Esophagus muscularis mucosa (tissue), 4 donors: ENCODE measurements around the gene MRTFB. TPM values are rescaled to one million over a fixed set of nuclear protein-coding genes. Genes with fewer than 3 reads are reported as not detected.

Experiments used
- DNase-seq: peaks from one replicate; pipeline ENCODE4 v3.0.0-alpha.2; 2017; ENCODE audit errors: extremely low spot score
- H3K27ac ChIP-seq, 4 donors: fragments of 200-600 bp; sonication (generic); replicated peaks in 1 of 4; 1 replicate in 3 of 4; 2 replicates in 1 of 4; pipeline ENCODE4 v1.5.1; 2016 to 2019; ENCODE audit warnings: mild to moderate bottlenecking in 1 of 4
- H3K27me3 ChIP-seq, 4 donors: fragments of 200-600 bp; sonication (generic); one replicate each; pipeline versions ENCODE4 v1.5.1 to v1.6.0; 2016 to 2019
- H3K36me3 ChIP-seq, 4 donors: fragments of 200-600 bp; sonication (generic); one replicate each; pipeline ENCODE4 v1.5.1; 2016 to 2019
- H3K4me1 ChIP-seq, 4 donors: fragments of 200-600 bp; sonication (generic); one replicate each; pipeline ENCODE4 v1.5.1; 2016 to 2019
- H3K4me3 ChIP-seq, 4 donors: fragments of 200-600 bp; sonication (generic); 1 replicate in 2 of 4; 2 replicates in 2 of 4; pipeline ENCODE4 v1.5.1; 2016 to 2019; ENCODE audit warnings: mild to moderate bottlenecking in 4 of 4, moderate library complexity in 1 of 4
- H3K9me3 ChIP-seq, 4 donors: fragments of 200-600 bp; sonication (generic); 1 replicate in 3 of 4; 2 replicates in 1 of 4; pipeline ENCODE4 v1.5.1; 2016 to 2019
- CTCF ChIP-seq, 3 experiments: fragments of 200-600 bp in 2 of 3; fragments of 450-650 bp in 1 of 3; sonication (generic) in 2 of 3; IDR thresholded peaks; one replicate each; pipeline ENCODE4 v1.5.1; 2017 to 2019; ENCODE audit warnings: antibody characterized with exemption in 3 of 3, mild to moderate bottlenecking in 2 of 3, moderate library complexity in 1 of 3
- EP300 ChIP-seq: sonication (generic); formaldehyde crosslinking; IDR thresholded peaks from one replicate; pipeline ENCODE4 v1.6.1; 2017; ENCODE audit warnings: antibody characterized with exemption
- POLR2A ChIP-seq: fragments of 450-650 bp; IDR thresholded peaks from one replicate; pipeline ENCODE4 v1.6.1; 2017; ENCODE audit warnings: antibody characterized with exemption, moderate library complexity, mild to moderate bottlenecking, low read depth
- POLR2AphosphoS5 ChIP-seq, 2 donors: sonication (generic); formaldehyde crosslinking; IDR thresholded peaks; one replicate each; pipeline ENCODE4 v1.6.1; 2017; ENCODE audit warnings: antibody characterized with exemption in 2 of 2
- WGBS: methylation state at CpG from one replicate; pipeline ENCODE4 v1.1.5; 2018; 5-methylcytosine and 5-hydroxymethylcytosine counted together
- intact Hi-C: fragments of 100-400 bp; cut with DNase I; formaldehyde crosslinking; loops from one replicate; pipeline ENCODE4 v1.15.1; 2023
- total RNA-seq, 4 donors: library from RNA; depleted of rRNA; stranded (reverse); fragments of >200 nt; gene quantifications; one replicate each; pipeline versions ENCODE4 v1.1.0 to v1.2.1, GENCODE V29; 2016

The MRTFB gene
- total RNA-seq, 4 donors from 2014 or later, result 36.3 to 63.6 (median 48.2) TPM

- DNase-seq, result peak; percentile 24
- Histone ChIP-seq H3K4me1 (no peaks in the 10 kb centered on the region), H3K9me3 (no peaks in the 10 kb centered on the region), H3K27me3 (no peaks in the 10 kb centered on the region), H3K36me3 (peaks cover 58 to 95% (median 87%) of the 10 kb centered on the region in 4 donors), H3K4me3 (no peak overlapping the region), H3K27ac (no peak overlapping the region)
- WGBS, result 77% methylated on average over 5 of the region's 5 CpGs
- TF ChIP-seq CTCF (IDR thresholded peaks at IDR 0.05), result no peak
- intact Hi-C loops, result no loop called here
Measured at GRCh38 chr16:14263011-14263410, 191.9 kb downstream of the MRTFB start.

GRCh38 chr16:14263769-14264168 is 192.7 kb downstream of the MRTFB start:
- peak; percentile 60 for DNase-seq
- H3K9me3 ChIP-seq, result no peaks in the 10 kb centered on the region
- H3K36me3 ChIP-seq, result peaks cover 51 to 87% (median 80%) of the 10 kb centered on the region in 4 donors
- H3K4me1 ChIP-seq, result no peaks in the 10 kb centered on the region
- intact Hi-C loops, result no loop called here
- no peaks in the 10 kb centered on the region for H3K27me3 ChIP-seq
- WGBS, result 94% methylated on average over 8 of the region's 8 CpGs
- H3K27ac ChIP-seq, result no peak overlapping the region
- H3K4me3 ChIP-seq, result no peak overlapping the region
- no peak for TF ChIP-seq POLR2AphosphoS5 (IDR thresholded peaks at IDR 0.05)
- no peak for TF ChIP-seq POLR2A
- no peak for TF ChIP-seq EP300
- TF ChIP-seq CTCF (IDR thresholded peaks at IDR 0.05), result no peak

- peaks cover 0 to 2% (median under 1%) of the 10 kb centered on the region in 4 donors for H3K9me3 ChIP-seq
- H3K4me3 ChIP-seq, result no peak overlapping the region
- no peaks in the 10 kb centered on the region for H3K4me1 ChIP-seq
- DNase-seq, result no peak
- no peaks in the 10 kb centered on the region for H3K27me3 ChIP-seq
- H3K27ac ChIP-seq, result no peak overlapping the region
- H3K36me3 ChIP-seq, result peaks cover 44 to 84% (median 73%) of the 10 kb centered on the region in 4 donors
- TF ChIP-seq EP300 (no peak), POLR2A (no peak), POLR2AphosphoS5 (IDR thresholded peaks at IDR 0.05) (no peak), CTCF (IDR thresholded peaks at IDR 0.05) (no peak)
- intact Hi-C loops, result no loop called here
- 91% methylated on average over 3 of the region's 3 CpGs for WGBS
Measured at GRCh38 chr16:14264327-14264943, 193.3 kb downstream of the MRTFB start.

- Histone ChIP-seq H3K9me3 (peaks cover 0 to 7% (median 2%) of the 10 kb centered on the region in 4 donors), H3K36me3 (peaks cover 14 to 50% (median 40%) of the 10 kb centered on the region in 4 donors), H3K4me1 (no peaks in the 10 kb centered on the region), H3K27ac (no peak overlapping the region), H3K27me3 (no peaks in the 10 kb centered on the region), H3K4me3 (no peak overlapping the region)
- WGBS, result 96% methylated on average over 7 of the region's 7 CpGs
- intact Hi-C loops, result no loop called here
- TF ChIP-seq CTCF (IDR thresholded peaks at IDR 0.05), result no peak
- TF ChIP-seq EP300, result no peak
- TF ChIP-seq POLR2AphosphoS5 (IDR thresholded peaks at IDR 0.05), result no peak
- TF ChIP-seq POLR2A, result no peak
- DNase-seq, result peak; percentile 42
Measured at GRCh38 chr16:14268073-14268472, 197.0 kb downstream of the MRTFB start.

- peak; percentile 29 for DNase-seq
- no peaks in the 10 kb centered on the region for H3K27me3 ChIP-seq
- no peak overlapping the region for H3K27ac ChIP-seq
- no peaks in the 10 kb centered on the region for H3K36me3 ChIP-seq
- no peak for TF ChIP-seq POLR2A
- TF ChIP-seq POLR2AphosphoS5 (IDR thresholded peaks at IDR 0.05), result no peak
- no peak for TF ChIP-seq EP300
- no peak for TF ChIP-seq CTCF (IDR thresholded peaks at IDR 0.05)
- H3K4me1 ChIP-seq, result no peaks in the 10 kb centered on the region
- intact Hi-C loops, result no loop called here
- WGBS, result 100% methylated on average over 3 of the region's 3 CpGs
- H3K4me3 ChIP-seq, result no peak overlapping the region
- no peaks in the 10 kb centered on the region for H3K9me3 ChIP-seq
Measured at GRCh38 chr16:14275934-14276333, 204.8 kb downstream of the MRTFB start.
